Loucy (cell line): ENCODE results near the gene PLCG1.

Experiments
- H2AFZ ChIP-seq: fragments of 200-600 bp; sonication (generic); 2 replicates; pipeline ENCODE4 v1.6.0; 2016; ENCODE audit warnings: antibody characterized with exemption, mild to moderate bottlenecking, low read length, moderate library complexity
- H3F3A ChIP-seq: fragments of 200-600 bp; 2 replicates; pipeline ENCODE4 v1.6.0; 2016; ENCODE audit warnings: antibody characterized with exemption, low read depth, mild to moderate bottlenecking
- H3K27me3 ChIP-seq: fragments of 200-600 bp; sonication (generic); 2 replicates; pipeline ENCODE4 v1.6.1; 2014; ENCODE audit warnings: low read length, mild to moderate bottlenecking; ENCODE audit not compliant: insufficient read depth, poor library complexity, severe bottlenecking
- H3K36me3 ChIP-seq: fragments of 200-600 bp; sonication (generic); 2 replicates; pipeline ENCODE4 v1.6.1; 2016; ENCODE audit warnings: low read length; ENCODE audit not compliant: insufficient read depth
- H3K4me1 ChIP-seq: fragments of 200-600 bp; sonication (generic); 2 replicates; pipeline ENCODE4 v1.5.1; 2014; ENCODE audit warnings: low read length, mild to moderate bottlenecking; ENCODE audit not compliant: insufficient read depth, poor library complexity, severe bottlenecking
- H3K4me2 ChIP-seq: fragments of 200-600 bp; sonication (generic); 2 replicates; pipeline ENCODE4 v1.6.0; 2014; ENCODE audit warnings: antibody characterized with exemption, low read length, low read depth, mild to moderate bottlenecking; ENCODE audit not compliant: poor library complexity, severe bottlenecking
- H3K4me3 ChIP-seq: fragments of 200-600 bp; sonication (generic); 2 replicates; pipeline ENCODE4 v1.5.1; 2014; ENCODE audit warnings: low read length, mild to moderate bottlenecking, mixed read lengths; ENCODE audit not compliant: poor library complexity, severe bottlenecking
- H3K79me2 ChIP-seq: fragments of 200-600 bp; sonication (generic); 2 replicates; pipeline ENCODE4 v1.6.1; 2014; ENCODE audit warnings: low read length; ENCODE audit not compliant: insufficient read depth
- H3K9ac ChIP-seq: fragments of 200-600 bp; sonication (generic); 2 replicates; pipeline ENCODE4 v1.6.0; 2014; ENCODE audit warnings: mild to moderate bottlenecking, low read depth, low read length, moderate library complexity; ENCODE audit not compliant: poor library complexity, severe bottlenecking
- H3K9me2 ChIP-seq: fragments of 200-600 bp; sonication (generic); replicated peaks from 2 replicates; pipeline ENCODE4 v1.6.1; 2016; ENCODE audit warnings: low read depth, low read length, mixed read lengths
- H3K9me3 ChIP-seq: fragments of 200-600 bp; sonication (generic); 2 replicates; pipeline ENCODE4 v1.6.1; 2014; ENCODE audit warnings: mild to moderate bottlenecking, antibody characterized with exemption, low read length, low read depth; ENCODE audit not compliant: insufficient read depth
- H4K20me1 ChIP-seq: fragments of 200-600 bp; sonication (generic); 2 replicates; pipeline ENCODE4 v1.6.0; 2014; ENCODE audit warnings: antibody characterized with exemption, low read length, mild to moderate bottlenecking; ENCODE audit not compliant: insufficient read depth, poor library complexity, severe bottlenecking
- EZH2phosphoT487 ChIP-seq: fragments of 200-600 bp; IDR thresholded peaks from 2 replicates; pipeline ENCODE4 v1.6.1; 2018; ENCODE audit warnings: antibody characterized with exemption, mild to moderate bottlenecking, moderate library complexity, borderline replicate concordance
- TF ChIP-seq, protein P1 (sequence below): fragments of 200-600 bp; sonication (generic); conservative IDR thresholded peaks from 2 replicates; pipeline ENCODE4 v1.5.1; 2014; ENCODE audit warnings: mild to moderate bottlenecking, antibody characterized with exemption, low read length

Gene PLCG1

GRCh38 chr20:41176711-41177552 is 39.6 kb downstream of the PLCG1 start:
- H3K36me3 ChIP-seq: peaks cover 53% of the 10 kb centered on the region; the same call in 1 of the 2 replicates
- no peaks in the 10 kb centered on the region for H3K9me2 ChIP-seq
- no peaks in the 10 kb centered on the region for H3K9me3 ChIP-seq
- H3K4me1 ChIP-seq: no peaks in the 10 kb centered on the region
- H3K4me3 ChIP-seq: no peak overlapping the region
- peaks cover 2% of the 10 kb centered on the region for H4K20me1 ChIP-seq
- no peaks in the 10 kb centered on the region for H3F3A ChIP-seq
- TF ChIP-seq, protein P1, sequence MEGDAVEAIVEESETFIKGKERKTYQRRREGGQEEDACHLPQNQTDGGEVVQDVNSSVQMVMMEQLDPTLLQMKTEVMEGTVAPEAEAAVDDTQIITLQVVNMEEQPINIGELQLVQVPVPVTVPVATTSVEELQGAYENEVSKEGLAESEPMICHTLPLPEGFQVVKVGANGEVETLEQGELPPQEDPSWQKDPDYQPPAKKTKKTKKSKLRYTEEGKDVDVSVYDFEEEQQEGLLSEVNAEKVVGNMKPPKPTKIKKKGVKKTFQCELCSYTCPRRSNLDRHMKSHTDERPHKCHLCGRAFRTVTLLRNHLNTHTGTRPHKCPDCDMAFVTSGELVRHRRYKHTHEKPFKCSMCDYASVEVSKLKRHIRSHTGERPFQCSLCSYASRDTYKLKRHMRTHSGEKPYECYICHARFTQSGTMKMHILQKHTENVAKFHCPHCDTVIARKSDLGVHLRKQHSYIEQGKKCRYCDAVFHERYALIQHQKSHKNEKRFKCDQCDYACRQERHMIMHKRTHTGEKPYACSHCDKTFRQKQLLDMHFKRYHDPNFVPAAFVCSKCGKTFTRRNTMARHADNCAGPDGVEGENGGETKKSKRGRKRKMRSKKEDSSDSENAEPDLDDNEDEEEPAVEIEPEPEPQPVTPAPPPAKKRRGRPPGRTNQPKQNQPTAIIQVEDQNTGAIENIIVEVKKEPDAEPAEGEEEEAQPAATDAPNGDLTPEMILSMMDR: no peak
- no peak for TF ChIP-seq EZH2phosphoT487
- H3K4me2 ChIP-seq: no peak overlapping the region
- H3K27me3 ChIP-seq: no peaks in the 10 kb centered on the region
- H2AFZ ChIP-seq: no peak overlapping the region
- no peak overlapping the region for H3K9ac ChIP-seq
- H3K79me2 ChIP-seq: no peaks in the 10 kb centered on the region

DNA sequence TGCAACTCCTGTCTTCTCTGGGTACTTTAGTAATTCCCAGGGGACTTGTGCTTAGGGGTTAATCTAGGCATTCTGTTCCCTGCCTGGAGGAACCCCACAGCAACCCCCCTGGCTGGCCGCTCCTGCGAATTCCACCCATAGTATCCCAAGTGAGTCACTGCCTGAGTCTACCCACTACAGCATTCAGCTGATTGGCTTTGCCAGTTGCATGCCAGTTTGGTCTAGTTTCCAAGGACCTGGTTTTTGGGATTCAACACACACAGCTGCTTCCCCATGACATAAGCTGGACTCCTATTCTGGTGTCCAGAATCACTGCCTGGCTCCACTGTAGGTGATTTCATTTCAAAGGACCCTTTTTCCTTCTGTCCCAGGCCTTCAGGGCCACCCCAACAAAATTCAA is 40.3 kb downstream of the PLCG1 start:
- Histone ChIP-seq H3K79me2 (no peaks in the 10 kb centered on the region), H3K27me3 (no peaks in the 10 kb centered on the region), H3F3A (no peaks in the 10 kb centered on the region), H3K9me2 (no peaks in the 10 kb centered on the region), H3K9me3 (no peaks in the 10 kb centered on the region), H3K4me2 (no peak overlapping the region), H3K4me1 (no peaks in the 10 kb centered on the region), H3K9ac (no peak overlapping the region), H3K36me3 (peaks cover 46% of the 10 kb centered on the region; the same call in 1 of the 2 replicates), H2AFZ (no peak overlapping the region), H4K20me1 (peaks cover 1% of the 10 kb centered on the region), H3K4me3 (no peak overlapping the region)
- TF ChIP-seq EZH2phosphoT487: no peak
- TF ChIP-seq, protein P1: no peak

DNA sequence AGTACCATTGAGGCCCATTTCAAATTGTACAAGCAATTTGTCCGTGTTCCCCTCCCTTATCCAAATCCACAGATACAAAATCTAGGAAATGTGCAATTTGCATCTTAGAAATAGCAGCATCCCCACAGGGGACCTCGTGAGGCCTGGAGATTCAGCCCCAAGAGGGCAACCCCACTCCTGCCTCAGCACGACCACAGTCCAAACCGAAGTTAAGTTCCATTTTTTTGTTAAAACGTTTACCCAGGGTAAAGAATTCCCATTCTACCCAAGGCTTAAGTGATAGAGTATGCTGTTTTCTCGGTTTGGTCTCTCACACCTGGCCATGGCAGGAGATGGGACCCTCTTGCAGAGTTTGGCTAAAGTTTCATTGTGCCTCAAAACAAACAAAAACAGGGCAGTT is 41.2 kb downstream of the PLCG1 start:
- H3K9me2 ChIP-seq: no peaks in the 10 kb centered on the region

More for the DNA sequence above, 41.2 kb downstream of the PLCG1 start:
- peaks cover 40% of the 10 kb centered on the region; the same call in 1 of the 2 replicates for H3K36me3 ChIP-seq
- no peaks in the 10 kb centered on the region for H4K20me1 ChIP-seq
- H3K4me2 ChIP-seq: no peak overlapping the region
- no peaks in the 10 kb centered on the region for H3K79me2 ChIP-seq
- TF ChIP-seq, protein P1: no peak
- no peak for TF ChIP-seq EZH2phosphoT487
- no peak overlapping the region for H3K4me3 ChIP-seq
- H3K9ac ChIP-seq: no peak overlapping the region
- no peak overlapping the region for H2AFZ ChIP-seq
- H3F3A ChIP-seq: no peaks in the 10 kb centered on the region
- H3K9me3 ChIP-seq: no peaks in the 10 kb centered on the region
- H3K27me3 ChIP-seq: no peaks in the 10 kb centered on the region
- H3K4me1 ChIP-seq: no peaks in the 10 kb centered on the region
